NCI-H187 (cell line): ENCODE measurements around the gene TMTC2.

Experiments used
- DNase-seq, 2 experiments: peaks; one replicate each; lab custom pipeline; 2025; lab: John Stamatoyannopoulos, UW

The TMTC2 gene

GRCh38 chr12:83015390-83016217 is 328.9 kb downstream of the TMTC2 start:
- DNase-seq = no peak

- no peak for DNase-seq
These were observed 329.6 kb downstream of the TMTC2 start for GRCh38 chr12:83016218-83016835.

- DNase-seq = no peak
These were observed 330.3 kb downstream of the TMTC2 start for GRCh38 chr12:83016991-83017390.

- peak in 1 of 2 experiments; percentile 8 for DNase-seq
These were observed 331.4 kb downstream of the TMTC2 start for GRCh38 chr12:83018088-83018487.

GRCh38 chr12:83027021-83027723 is 340.5 kb downstream of the TMTC2 start:
- DNase-seq = no peak

GRCh38 chr12:83031196-83031595 is 344.5 kb downstream of the TMTC2 start:
- DNase-seq = no peak

- DNase-seq = no peak
These were observed 350.1 kb downstream of the TMTC2 start for GRCh38 chr12:83036847-83037246.

GRCh38 chr12:83039413-83039812 is 352.7 kb downstream of the TMTC2 start:
- no peak for DNase-seq

- DNase-seq = no peak
These were observed 353.6 kb downstream of the TMTC2 start for GRCh38 chr12:83040339-83040738.

- no peak for DNase-seq
These were observed 354.3 kb downstream of the TMTC2 start for GRCh38 chr12:83040991-83041390.

GRCh38 chr12:83042441-83043200 is 355.9 kb downstream of the TMTC2 start:
- DNase-seq = no peak

- no peak for DNase-seq
These were observed 358.0 kb downstream of the TMTC2 start for GRCh38 chr12:83044736-83045135.

- no peak for DNase-seq
These were observed 359.3 kb downstream of the TMTC2 start for GRCh38 chr12:83046019-83046418.

GRCh38 chr12:83049306-83049705 is 362.6 kb downstream of the TMTC2 start:
- no peak for DNase-seq

GRCh38 chr12:83052890-83053541 is 366.3 kb downstream of the TMTC2 start:
- DNase-seq = no peak

- no peak for DNase-seq
These were observed 370.7 kb downstream of the TMTC2 start for GRCh38 chr12:83057436-83057835.

GRCh38 chr12:83059107-83059506 is 372.4 kb downstream of the TMTC2 start:
- no peak for DNase-seq

GRCh38 chr12:83065562-83065961 is 378.9 kb downstream of the TMTC2 start:
- no peak for DNase-seq

GRCh38 chr12:83067981-83068380 is 381.3 kb downstream of the TMTC2 start:
- no peak for DNase-seq

GRCh38 chr12:83074358-83074894 is 387.7 kb downstream of the TMTC2 start:
- DNase-seq = no peak

GRCh38 chr12:83075471-83075870 is 388.8 kb downstream of the TMTC2 start:
- DNase-seq = no peak
